Progenitor cell of endocrine pancreas (in vitro differentiated cells): ENCODE measurements around the gene CLIC1. TPM values are rescaled to one million over a fixed set of nuclear protein-coding genes. Genes with fewer than 3 reads are reported as not detected.

Experiments used
- DNase-seq: peaks from one replicate; pipeline ENCODE4 v3.0.0; 2021; ENCODE audit warnings: low spot score; ENCODE audit not compliant: unreplicated experiment
- H3K27ac Mint-ChIP-seq: 2 replicates; pipeline ENCODE4 v1.8.0; 2021; ENCODE audit warnings: mild to moderate bottlenecking, moderate library complexity, mixed read lengths
- H3K27me3 Mint-ChIP-seq: 2 replicates; pipeline ENCODE4 v1.8.0; 2021; ENCODE audit warnings: mixed read lengths
- H3K36me3 Mint-ChIP-seq: 2 replicates; pipeline ENCODE4 v1.8.0; 2022; ENCODE audit warnings: mixed read lengths; ENCODE audit not compliant: insufficient read depth
- H3K4me1 Mint-ChIP-seq: 2 replicates; pipeline ENCODE4 v1.8.0; 2021; ENCODE audit warnings: low read depth, mixed read lengths
- H3K4me3 Mint-ChIP-seq: 2 replicates; pipeline ENCODE4 v1.8.0; 2021; ENCODE audit warnings: low read depth, mild to moderate bottlenecking, moderate library complexity, mixed read lengths
- H3K9me3 Mint-ChIP-seq: 2 replicates; pipeline ENCODE4 v1.8.0; 2021; ENCODE audit warnings: low read depth, mixed read lengths
- total RNA-seq: library from RNA; stranded (reverse); gene quantifications from 2 replicates; pipeline ENCODE4 v1.2.1, GENCODE V29; 2021
- TF ChIP-seq, protein P1 (sequence below): fragments of 200-600 bp; sonication (generic); IDR thresholded peaks from one replicate; pipeline ENCODE4 v1.5.0; 2021; ENCODE audit warnings: antibody characterized with exemption, mild to moderate bottlenecking; ENCODE audit not compliant: unreplicated experiment

CLIC1 gene
- total RNA-seq, 1 donor from 2014 or later, result 275 TPM

DNA sequence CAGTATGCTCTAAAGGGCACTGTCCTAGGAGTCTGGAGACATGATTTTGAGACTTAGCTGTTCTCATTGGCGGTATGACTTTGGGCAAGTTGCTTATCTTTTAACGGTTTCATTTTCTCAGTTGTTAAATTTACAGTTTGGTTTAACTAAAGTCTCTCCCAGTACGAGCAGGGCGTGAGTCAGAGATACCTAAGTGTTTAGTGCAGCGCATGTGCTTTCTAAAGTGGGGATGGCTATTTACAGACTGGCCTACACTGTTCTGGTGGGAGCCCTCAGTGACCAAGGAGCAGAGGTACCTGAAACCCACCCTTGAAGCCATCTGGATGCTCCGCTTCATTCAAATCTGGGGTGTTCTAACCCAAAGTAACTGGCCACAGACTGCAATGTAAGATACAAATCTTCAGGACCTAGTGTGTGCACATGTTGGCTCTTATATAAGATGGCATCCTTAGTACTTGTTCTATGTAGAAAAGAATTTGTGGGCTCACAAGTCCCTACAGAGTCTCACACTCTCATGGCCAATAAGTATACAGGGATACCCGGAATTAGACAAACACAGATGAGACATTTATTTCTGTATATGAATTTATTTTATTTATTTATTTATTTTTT, 14.2 kb upstream of the CLIC1 start:
- Mint-ChIP-seq H3K27ac (peak overlapping the region; percentile 52), H3K27me3 (no peaks in the 10 kb centered on the region), H3K36me3 (peaks cover 4% of the 10 kb centered on the region), H3K4me1 (peaks cover 4% of the 10 kb centered on the region), H3K9me3 (no peaks in the 10 kb centered on the region), H3K4me3 (no peak overlapping the region)
- TF ChIP-seq, protein P1, sequence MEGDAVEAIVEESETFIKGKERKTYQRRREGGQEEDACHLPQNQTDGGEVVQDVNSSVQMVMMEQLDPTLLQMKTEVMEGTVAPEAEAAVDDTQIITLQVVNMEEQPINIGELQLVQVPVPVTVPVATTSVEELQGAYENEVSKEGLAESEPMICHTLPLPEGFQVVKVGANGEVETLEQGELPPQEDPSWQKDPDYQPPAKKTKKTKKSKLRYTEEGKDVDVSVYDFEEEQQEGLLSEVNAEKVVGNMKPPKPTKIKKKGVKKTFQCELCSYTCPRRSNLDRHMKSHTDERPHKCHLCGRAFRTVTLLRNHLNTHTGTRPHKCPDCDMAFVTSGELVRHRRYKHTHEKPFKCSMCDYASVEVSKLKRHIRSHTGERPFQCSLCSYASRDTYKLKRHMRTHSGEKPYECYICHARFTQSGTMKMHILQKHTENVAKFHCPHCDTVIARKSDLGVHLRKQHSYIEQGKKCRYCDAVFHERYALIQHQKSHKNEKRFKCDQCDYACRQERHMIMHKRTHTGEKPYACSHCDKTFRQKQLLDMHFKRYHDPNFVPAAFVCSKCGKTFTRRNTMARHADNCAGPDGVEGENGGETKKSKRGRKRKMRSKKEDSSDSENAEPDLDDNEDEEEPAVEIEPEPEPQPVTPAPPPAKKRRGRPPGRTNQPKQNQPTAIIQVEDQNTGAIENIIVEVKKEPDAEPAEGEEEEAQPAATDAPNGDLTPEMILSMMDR, result no peak
- no peak for DNase-seq

DNA sequence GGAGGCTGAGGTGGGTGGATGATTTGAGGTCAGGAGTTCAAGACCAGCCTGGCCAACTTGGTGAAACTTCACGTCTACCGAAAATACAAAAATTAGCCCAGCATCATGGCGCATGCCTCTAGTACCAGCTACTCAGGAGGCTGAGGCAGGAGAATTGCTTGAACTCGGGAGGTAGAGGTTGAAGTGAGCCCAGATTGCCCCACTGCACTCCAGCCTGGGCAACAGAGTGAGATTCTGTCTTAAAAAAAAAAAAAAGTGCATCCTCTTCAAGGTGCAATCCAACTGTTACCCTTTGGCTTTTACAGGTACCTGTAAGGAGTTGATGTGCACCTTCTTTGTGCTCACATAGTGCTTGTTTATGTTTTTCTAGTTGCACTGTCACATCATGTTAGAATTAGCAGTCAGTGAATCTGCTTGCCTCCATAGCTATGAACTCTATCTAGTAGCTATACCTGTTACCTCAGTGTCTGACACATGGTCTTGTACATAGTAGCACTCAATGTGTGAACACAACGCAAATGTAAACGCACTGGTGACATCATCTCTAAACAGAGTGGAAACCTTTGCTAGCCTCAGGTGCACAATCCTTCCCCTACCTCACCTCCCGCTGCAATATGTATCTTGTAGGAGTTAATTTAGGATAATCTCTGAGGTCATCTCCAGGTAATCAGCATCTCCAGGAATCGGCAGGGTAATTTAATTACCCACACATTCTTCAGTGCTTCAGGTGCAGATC, 13.1 kb upstream of the CLIC1 start:
- Mint-ChIP-seq H3K27ac (peak overlapping the region; percentile 1), H3K36me3 (peaks cover 4% of the 10 kb centered on the region), H3K9me3 (no peaks in the 10 kb centered on the region), H3K4me1 (peaks cover 8% of the 10 kb centered on the region), H3K27me3 (no peaks in the 10 kb centered on the region), H3K4me3 (no peak overlapping the region)
- no peak for DNase-seq
- TF ChIP-seq, protein P1, result no peak

DNA sequence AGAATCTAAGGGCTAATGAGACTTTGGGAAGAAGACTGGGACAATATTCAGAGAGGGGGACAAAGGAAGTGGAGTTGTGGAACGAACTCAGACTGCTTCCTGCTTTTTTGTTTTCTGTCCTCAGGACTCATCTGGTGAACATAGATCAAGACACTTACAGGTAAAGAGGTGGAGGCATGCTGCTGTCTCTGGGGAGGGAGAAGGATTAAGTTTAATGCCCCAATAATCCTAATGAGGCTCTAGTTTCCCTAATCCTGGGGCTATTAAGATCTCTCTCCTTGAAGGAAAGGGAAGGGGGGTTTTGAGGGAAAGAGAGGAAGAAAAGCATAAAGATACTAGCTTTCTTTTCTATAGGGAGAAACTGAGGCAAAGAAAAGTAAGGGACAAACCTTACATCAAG, 8.1 kb upstream of the CLIC1 start:
- Mint-ChIP-seq H3K4me1 (peaks cover 7% of the 10 kb centered on the region), H3K27me3 (no peaks in the 10 kb centered on the region), H3K36me3 (peaks cover 6% of the 10 kb centered on the region), H3K9me3 (no peaks in the 10 kb centered on the region), H3K27ac (no peak overlapping the region), H3K4me3 (no peak overlapping the region)
- TF ChIP-seq, protein P1, result no peak
- no peak for DNase-seq

DNA sequence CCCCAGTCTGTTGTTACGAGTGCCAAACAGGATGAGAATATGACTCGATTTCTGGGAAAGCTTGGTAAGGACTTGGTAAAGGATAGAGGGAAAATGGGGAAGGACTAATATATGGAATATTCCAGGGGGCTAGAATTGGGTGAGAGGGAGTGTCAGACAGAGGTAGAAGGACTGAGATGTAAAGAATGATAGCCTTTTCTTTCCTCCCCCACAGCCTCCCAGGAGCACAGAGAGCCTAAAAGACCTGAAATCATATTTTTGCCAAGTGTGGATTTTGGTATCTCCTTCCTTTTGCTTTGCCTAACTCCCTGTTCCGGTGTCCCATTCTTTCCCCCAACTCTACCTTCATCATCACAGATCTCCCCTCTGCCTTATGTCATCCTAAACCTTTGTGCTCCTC, 6.6 kb upstream of the CLIC1 start:
- DNase-seq, result no peak
- Mint-ChIP-seq H3K27me3 (no peaks in the 10 kb centered on the region), H3K36me3 (peaks cover 4% of the 10 kb centered on the region), H3K4me3 (no peak overlapping the region), H3K9me3 (no peaks in the 10 kb centered on the region), H3K27ac (no peak overlapping the region), H3K4me1 (peaks cover 18% of the 10 kb centered on the region)
- TF ChIP-seq, protein P1, result no peak

DNA sequence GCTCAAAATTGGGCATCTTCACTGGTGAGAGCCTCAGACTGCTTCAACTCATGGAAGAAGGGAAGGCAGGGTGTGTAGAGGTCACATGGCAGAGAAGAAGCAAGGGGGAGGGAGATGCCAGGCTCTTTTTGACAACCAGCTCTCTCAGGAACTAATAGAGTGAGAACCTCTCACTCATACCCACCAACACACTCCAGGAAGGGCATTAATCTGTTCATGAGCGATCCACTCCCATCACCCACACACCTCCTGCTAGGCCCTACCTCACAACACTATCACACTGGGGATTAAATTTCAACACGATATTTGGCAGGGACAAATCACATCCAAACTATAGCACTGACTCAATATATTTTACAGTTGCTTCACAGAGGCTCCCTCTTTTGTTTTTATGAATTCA, 5.5 kb upstream of the CLIC1 start:
- DNase-seq, result no peak
- TF ChIP-seq, protein P1, result no peak
- Mint-ChIP-seq H3K27ac (no peak overlapping the region), H3K36me3 (peaks cover 2% of the 10 kb centered on the region), H3K4me1 (peaks cover 29% of the 10 kb centered on the region), H3K4me3 (peak overlapping the region; percentile 26), H3K9me3 (no peaks in the 10 kb centered on the region), H3K27me3 (no peaks in the 10 kb centered on the region)
